HG03521 (cell line): Measurements from ENCODE around the gene RYR2.
"Not testable (repeated sequence)": the region's sequence is repeated elsewhere in the genome, so short reads cannot be mapped to it uniquely, and the experiment has no call there.

ENCODE experiments used
- ATAC-seq: cut with Tn5 transposase; IDR thresholded peaks from one replicate; pipeline ENCODE4 v1.9.1; 2021; ENCODE audit warnings: mild to moderate bottlenecking, moderate library complexity; ENCODE audit not compliant: unreplicated experiment

RYR2 gene

DNA sequence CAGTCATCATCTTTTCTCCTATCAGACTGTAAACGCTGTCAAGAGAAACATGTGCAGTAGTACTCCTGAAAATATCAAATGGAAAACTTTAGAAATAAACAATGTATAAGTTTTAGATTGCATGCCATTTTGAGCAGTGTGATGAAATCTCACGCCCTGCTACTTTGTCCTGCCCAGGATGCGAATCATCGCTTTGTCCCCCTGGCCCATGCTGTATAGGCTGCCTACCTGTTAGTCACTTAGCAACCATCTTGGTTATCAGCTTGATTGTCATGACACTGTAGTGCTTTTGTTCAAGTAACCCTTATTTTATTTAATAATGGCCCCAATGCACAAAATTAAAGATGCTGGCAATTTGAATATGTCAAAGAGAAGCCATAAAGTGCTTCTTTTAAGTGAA lies 485.8 kb downstream of the RYR2 start:
- no peak for ATAC-seq

DNA sequence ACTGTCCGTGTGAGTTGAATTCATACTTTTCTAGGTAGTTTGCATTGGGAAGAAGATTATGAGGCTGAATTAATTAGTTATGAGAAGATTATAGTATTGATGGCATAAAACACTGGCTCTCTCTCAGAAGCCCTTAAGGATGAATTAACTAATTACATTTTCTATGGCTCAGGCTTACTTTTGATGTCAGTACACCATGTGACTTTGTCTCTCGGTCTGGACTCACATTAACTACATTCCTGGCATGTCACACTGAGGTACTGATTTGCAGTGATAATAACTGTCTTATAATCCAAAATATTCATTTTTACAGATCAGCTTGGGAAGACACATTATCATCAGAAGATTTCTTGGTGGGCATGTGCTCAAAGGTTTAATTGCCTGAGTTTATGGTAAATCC lies 486.6 kb downstream of the RYR2 start:
- ATAC-seq: no peak

DNA sequence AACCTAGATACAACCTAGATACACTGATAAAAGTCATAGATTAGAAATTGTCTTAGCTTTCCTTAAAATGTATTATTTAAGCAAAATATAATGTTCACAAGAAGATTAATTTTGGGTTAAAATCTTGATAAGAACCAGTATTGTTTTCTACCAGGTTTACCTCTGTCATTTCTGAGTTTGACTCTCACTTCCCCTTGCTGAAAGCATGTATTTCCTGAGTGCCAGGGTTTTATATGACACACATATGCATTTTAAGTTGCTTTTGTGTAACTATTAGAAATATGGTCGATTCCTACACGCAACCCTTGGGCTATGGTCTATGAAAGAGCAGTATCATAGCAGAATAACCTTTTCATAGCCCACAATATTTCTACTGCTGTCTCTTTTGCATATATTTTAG lies 497.1 kb downstream of the RYR2 start:
- no peak for ATAC-seq

DNA sequence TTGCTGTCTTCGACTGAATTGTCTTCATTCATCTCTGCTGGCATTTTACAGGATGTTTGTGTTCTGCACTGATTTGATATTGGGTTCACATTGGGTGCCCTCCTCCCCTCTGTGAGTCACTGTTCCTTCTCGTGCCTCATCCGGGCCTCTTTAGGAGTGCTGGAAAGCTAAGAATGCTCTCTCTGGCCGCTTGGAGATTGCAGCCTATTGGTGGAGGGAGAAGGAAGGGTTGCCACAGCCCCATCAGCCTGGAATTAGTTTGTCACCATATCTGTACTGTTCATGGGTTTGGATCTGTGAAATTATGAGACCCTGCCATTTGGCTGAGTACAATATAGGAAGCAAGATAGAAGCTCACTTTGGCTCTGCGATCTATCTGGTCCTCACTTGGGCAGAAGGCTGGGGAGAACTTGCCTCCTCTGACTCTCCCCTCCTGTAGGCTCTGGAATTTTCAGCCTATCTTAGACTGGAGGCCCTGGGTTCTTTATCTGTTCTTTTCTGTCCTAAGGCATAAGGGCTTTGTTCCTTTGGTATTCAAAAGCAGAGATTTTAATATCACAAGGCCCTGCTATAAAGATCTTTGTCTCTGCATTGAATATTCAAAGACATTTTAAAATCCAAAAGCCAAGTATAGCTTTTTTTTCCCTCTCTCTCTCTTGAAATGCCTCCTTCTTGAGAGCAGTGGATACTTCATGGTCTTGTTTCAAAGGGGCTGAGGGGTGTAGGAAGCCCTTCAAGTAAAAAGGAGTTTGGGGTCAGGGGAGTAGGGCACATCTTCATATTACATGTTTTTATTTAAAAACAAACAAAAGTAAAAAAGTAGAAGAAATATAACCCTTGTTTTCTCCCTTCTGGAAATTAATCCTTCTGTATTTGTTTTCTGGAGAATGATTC lies 500.8 kb downstream of the RYR2 start:
- ATAC-seq: no peak

DNA sequence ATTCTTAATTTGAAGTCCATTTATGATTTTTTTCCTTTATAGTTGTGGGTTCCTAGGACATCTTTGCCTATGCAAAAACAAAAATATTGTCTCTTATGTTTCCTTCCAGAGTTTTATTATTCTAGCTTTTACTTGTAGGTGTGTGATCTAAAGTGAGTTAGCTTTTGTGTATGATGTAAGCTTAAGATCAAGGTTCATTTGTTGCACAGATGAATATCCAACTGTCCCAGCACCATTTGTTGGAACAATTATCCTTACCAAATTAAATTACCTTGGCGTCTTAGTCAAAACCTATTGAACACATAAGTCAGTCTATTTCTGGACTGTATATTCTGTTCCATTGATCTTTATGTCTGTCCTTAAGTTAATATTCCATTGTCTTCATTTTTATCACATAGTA lies 511.1 kb downstream of the RYR2 start:
- no peak for ATAC-seq

DNA sequence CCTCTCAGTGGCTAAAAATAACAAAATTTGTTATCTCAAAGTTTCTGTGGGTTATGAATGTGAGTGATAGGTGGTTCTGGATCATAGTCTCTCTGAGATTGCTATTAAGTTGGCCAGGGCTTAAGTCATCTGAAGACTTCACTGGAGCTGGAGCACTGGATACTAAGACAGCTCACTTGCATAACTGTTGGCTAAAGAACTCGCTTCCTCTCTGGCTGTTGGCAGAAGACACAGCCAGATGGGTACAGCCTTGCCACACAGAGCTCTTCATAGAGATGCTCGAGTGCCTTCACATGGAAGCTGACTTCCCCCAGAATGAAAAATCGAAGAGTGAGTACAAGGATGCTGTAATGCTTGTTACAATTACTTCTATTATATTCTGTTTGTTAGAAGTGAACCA lies 514.9 kb downstream of the RYR2 start:
- ATAC-seq: no peak

DNA sequence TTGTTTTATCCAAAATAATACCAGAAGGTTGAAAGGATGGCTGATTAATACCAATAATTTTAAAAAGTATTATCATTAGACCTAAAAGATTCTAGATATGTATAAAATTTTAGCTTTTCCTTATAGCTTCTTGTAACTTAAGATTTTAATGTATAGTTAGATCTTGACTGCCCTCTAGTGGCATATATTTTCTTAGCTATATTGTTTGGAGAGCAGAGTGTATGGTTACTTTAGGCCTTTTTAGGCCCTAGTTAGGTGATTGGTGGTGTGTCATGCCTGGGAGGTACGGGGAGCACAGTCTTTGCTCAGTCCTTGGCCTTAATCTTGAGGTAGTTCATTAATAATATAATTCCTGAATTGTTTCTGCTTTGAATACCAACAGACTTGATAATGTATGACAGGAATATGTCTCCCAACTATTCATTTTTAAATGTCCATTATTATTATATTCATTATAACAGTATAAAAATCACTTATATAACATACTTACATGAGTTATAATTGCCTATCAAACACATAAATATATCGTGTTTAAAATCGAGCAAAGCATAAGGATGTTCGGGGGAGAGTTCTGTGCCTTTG lies 520.3 kb downstream of the RYR2 start:
- peak; percentile 73 for ATAC-seq

DNA sequence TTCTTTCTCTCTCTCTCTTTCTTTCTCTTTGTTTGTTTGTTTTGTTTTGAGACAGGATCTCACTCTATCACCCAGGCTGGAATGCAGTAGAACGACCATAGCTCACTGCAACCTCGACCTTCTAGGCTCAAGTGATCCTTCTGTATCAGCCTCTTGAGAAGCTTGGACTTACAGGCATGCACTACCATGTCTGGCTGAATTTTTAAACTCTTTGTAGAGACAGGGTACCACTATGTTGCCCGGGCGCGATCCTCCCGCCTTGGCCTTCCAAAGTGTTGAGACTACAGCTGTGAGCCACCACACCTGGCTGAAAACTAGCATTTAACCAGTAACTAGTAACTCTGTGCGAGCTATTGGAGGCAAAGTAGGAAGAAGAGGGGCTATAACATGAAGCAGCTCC lies 523.3 kb downstream of the RYR2 start:
- ATAC-seq: no peak

DNA sequence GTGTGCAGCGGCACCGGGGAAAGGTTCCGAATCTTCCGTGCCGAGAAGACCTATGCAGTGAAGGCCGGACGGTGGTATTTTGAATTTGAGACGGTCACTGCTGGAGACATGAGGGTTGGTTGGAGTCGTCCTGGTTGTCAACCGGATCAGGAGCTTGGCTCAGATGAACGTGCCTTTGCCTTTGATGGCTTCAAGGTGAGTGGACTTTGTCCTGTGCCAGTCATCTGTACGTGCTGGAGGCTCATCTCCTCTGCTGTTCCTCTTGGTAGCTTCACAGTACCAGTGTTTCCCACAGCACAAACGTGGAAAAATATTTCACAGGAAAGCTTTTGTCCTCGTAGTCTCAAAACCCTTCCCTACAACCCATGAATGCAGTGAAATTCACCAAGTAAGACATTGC lies 524.6 kb downstream of the RYR2 start:
- no peak for ATAC-seq

DNA sequence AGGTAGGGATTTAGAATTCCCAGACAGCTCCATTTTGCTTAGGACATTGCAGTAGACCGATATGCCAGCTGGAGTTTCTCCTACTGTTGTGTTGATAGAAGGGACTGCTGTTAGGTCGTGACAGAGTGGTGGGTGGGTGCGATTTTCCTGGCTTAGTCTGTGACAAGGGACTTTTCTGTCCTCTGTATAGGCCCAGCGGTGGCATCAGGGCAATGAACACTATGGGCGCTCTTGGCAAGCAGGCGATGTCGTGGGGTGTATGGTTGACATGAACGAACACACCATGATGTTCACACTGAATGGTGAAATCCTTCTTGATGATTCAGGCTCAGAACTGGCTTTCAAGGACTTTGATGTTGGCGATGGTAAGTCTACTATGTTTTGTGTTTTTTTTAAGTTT lies 527.0 kb downstream of the RYR2 start:
- ATAC-seq: no peak

DNA sequence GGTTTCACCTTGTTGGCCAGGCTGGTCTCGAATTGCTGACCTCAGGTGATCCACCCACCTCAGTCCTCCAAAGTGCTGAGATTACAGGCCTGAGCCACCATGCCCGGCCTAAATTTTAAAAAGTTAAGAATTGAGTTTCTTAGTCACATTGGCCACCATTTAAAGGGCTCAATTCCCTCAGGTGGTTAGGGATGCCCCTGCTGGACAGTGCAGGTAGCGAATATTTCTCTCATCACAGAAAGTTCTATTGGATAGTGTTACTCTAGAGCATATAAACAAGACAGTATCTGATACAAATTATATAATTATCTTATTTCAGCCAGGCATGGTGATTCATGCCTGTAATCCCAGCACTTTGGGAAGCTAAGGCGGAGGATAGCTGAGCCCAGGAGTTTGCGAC lies 528.5 kb downstream of the RYR2 start:
- ATAC-seq: no peak

DNA sequence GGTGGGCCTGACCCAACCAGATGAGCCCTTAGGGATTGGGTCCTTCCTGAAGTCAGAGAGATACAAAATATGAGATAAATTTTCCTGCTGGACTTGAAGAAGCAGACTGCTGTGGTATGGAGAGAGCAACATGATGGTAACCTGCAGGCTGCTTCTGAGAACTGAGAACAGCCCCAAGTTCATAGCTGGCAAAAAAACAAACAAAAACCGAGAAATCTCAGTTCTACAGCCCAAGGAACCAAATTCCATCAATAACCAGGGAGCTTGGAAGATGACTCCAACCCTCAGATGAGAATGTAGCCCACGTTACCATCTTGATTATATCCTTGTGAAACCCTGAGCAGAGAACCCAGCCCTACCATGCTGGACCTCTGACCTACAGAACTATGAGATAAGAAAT lies 532.6 kb downstream of the RYR2 start:
- ATAC-seq: no peak

DNA sequence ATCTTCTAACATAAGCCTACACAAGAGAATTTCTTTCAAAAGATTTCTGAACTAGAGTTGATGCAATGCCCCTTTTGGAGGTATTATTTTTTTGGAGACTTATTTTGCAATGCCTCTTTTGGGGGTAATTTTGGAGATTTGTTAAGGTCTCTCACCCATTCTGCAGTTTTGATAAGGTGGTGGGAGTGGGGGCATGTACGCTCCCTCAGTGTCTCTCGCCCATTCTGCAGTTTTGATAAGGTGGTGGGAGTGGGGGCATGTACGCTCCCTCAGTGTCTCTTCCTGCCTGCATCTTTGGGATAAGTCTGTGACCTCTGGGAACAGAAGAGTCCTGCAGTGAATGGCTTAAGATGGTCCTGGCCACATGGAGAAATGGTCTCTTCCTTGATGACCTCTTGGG lies 536.6 kb downstream of the RYR2 start:
- no peak for ATAC-seq

DNA sequence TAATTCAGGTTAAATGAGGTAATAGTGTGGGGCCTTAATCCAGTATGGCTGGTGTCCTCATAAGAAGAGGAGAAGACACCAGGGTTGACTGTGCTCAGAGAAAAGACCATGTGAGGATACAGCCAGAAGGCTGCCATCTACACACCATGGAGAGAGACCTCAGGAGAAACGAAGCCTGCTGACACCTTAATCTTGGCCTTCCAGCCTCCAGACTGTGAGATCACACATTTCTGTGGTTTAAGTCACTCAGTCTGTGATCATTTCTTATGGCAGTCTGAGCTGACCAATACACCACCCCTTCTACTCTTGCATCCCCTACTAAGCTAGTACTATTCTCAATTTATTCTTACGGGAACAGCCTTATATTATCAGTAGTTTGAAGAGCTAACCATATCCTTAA lies 538.7 kb downstream of the RYR2 start:
- no peak for ATAC-seq

DNA sequence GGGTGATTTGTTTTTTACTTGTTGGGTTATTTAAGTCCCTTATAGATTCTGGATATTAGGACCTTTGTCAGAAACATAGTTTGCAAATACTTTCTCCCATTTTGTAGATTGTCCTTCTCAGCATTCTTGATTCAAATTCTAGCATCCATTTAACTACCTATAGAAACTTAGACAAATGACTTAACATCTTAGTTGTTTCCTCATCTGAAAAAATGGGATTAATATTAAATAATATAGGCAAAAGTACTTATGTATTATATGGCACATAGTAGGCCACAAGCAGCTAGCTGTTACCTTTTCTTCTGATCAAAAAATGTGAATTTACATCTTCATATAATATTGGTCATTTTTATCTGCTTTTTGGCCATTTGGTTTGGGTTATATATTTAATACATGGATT lies 541.3 kb downstream of the RYR2 start:
- no peak for ATAC-seq

DNA sequence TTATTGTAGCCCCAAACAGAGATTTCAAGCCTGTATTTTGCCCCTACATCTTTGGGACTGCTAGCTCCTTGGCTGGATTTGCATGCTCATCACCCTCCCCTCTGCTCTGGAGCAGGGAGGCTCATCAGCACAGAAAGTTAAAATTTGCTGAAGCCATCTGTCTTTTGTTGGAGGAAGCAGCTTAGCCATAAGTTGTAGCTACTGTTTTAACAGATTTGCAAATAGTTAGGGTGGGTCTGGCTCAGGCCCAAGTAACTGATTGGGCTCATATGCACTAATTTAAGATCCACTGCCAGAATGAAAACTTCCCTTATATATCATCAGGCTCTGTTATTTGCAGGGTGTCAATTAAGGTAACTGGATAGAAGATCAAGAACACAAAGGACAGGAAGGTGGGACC lies 541.8 kb downstream of the RYR2 start:
- no peak for ATAC-seq

DNA sequence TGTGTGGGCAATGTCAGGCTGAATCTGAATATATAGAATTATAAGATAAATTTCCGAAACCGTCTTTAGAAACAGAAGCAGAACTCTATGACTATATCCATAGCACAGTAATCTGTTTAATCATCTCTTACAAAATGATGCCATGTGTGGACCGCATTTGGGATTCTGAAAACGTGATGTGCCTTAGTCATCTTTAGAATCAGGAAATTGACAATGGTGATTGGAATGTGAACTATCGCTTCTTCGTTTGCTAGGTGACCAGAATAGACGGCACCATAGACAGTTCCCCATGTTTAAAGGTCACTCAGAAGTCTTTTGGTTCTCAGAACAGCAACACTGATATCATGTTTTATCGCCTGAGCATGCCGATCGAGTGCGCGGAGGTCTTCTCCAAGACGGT lies 548.4 kb downstream of the RYR2 start:
- ATAC-seq: no peak

DNA sequence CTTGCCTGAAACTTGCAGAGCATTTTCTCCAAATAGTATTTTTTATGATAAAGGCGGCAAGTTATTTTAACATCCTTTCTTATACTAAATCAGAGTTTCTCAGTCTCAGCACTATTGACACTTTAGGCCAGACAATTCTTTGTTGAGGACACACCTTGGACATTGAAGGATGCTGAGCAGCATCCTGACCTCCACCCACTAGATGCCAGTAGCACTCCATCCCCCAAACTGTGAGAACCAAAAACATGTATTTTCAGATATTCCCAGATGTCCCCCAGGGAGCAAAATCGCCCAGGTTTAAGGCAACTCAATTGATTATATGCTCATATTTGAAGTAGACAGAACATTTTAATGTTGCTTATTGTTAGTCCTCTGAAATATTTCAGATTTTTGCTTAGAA lies 549.4 kb downstream of the RYR2 start:
- ATAC-seq: no peak

DNA sequence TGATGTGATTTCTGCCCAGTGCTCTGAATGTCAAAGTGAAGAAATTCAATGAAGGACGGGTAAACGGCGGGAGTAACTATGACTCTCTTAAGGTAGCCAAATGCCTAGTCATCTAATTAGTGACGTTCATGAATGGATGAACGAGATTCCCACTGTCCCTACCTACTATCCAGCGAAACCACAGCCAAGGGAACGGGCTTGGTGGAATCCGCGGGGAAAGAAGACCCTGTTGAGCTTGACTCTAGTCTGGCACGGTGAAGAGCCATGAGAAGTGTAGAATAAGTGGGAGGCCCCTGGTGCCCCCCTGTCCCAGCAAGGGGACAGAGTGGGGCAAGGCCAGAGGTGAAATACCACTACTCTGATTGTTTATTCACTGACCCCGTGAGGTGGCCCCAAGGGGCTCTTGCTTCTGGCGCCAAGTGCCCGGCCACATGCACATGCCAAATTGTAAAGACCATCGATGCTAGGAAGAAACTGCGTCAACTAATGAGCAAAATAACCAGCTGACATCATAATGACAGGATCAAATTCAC lies 561.1 kb downstream of the RYR2 start:
- not testable (repeated sequence) for ATAC-seq

DNA sequence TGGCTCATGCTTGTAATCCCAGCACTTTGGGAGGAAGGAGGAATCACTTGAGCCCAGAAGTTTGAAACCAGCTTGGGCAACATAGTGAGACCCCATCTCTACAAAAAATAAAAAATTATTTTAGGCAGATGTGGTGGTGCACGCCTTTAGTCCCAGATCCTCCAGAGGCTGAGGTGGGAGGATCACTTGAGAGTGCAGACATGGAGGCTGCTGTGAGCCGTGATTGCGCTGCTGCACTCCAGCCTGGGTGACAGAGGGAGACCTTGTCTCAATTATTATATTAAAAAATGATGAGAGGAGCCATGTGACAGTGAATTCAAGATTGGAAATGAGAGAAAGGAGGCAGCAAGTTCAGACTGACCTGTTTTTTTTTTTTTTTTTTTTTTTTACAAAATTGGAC lies 566.4 kb downstream of the RYR2 start:
- no peak for ATAC-seq

DNA sequence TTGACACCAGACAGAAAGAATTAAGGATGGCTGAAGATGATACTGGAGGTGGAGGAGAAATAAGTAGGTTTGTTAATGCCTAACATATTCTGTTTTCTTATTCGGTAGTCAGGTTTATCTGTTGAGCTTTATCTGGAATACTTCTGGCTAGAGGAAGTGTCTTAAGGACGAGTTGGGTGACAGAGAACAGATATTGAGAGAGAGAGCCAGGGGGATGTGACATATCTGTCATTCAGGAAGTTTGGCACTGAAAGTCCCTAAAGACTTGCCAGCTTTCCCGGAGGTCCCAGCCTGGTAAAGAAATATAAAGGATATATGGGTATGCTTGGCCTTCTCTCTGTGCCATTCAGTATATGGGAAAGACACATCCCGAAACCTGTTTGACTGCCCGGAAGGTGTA lies 568.2 kb downstream of the RYR2 start:
- ATAC-seq: no peak

DNA sequence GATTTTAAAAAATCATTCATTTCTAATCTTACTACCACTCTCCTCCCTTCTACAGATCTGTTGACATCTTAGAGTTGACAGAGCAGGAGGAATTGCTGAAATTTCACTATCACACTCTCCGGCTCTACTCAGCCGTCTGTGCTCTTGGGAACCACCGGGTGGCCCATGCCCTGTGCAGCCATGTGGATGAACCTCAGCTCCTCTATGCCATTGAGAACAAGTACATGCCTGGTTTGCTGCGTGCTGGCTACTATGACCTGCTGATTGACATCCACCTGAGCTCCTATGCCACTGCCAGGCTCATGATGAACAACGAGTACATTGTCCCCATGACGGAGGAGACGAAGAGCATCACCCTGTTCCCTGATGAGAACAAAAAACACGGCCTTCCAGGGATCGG lies 572.0 kb downstream of the RYR2 start:
- ATAC-seq: no peak

DNA sequence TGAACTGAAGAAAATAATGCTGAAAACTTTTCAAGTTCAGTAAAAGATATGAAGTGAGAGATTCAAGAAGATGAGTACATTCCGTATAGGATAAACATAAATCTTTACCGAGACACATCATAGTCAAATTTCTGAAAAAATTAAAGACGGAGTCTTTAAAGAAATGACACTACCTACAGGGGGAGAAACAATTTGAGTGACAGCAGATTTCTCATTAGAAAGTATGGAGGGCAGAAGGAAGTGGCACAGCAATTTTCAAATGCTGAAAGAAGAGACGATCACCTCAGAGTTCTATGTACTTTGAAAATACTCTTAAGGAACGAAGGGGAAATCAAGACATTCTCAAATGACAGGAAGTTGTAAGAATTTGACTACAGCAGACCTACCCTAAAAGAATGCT lies 577.6 kb downstream of the RYR2 start:
- ATAC-seq: no peak
